PC-3 (cell line): ENCODE data around the gene ABRACL. TPM values are rescaled to one million over a fixed set of nuclear protein-coding genes. Genes with fewer than 3 reads are reported as not detected.

ENCODE experiments used
- ATAC-seq: fragments of 200-7000 bp; cut with Tn5 transposase; 2 replicates; pipeline ENCODE4 v1.9.1; 2020; ENCODE audit warnings: mild to moderate bottlenecking, moderate library complexity
- Bru-seq: library from RNA; stranded (reverse); fragments of 400-500 nt; gene quantifications from one replicate; lab custom pipeline; 2021; lab: Mats Ljungman, UMichigan
- BruChase-seq, 2 experiments: library from RNA; stranded (reverse); fragments of 400-500 nt; gene quantifications; one replicate each; lab custom pipeline; 2021; lab: Mats Ljungman, UMichigan
- BruUV-seq: library from RNA; stranded (reverse); fragments of 400-500 nt; replicated peaks from 2 replicates; lab custom pipeline; 2021; lab: Mats Ljungman, UMichigan
- CTCF ChIA-PET: fragments of 300-600 bp; sonication (Branson Sonifier 250); formaldehyde crosslinking; loops from one replicate; lab custom pipeline; 2022; ENCODE audit warnings: antibody characterized with exemption; lab: Charles Lee
- POLR2A ChIA-PET: fragments of 300-600 bp; sonication (Branson Sonifier 250); formaldehyde crosslinking; loops from one replicate; lab custom pipeline; 2022; ENCODE audit warnings: antibody characterized with exemption; ENCODE audit not compliant: unreplicated experiment; lab: Charles Lee
- DNase-seq: peaks from one replicate; pipeline ENCODE4 v3.0.0-alpha.2; 2015
- H2AFZ ChIP-seq: fragments of 300-600 bp; sonication (generic); 2 replicates; pipeline ENCODE4 v1.6.0; 2016; ENCODE audit warnings: antibody characterized with exemption, low read length
- H3F3A ChIP-seq: fragments of 300-600 bp; sonication (generic); one replicate; pipeline ENCODE4 v1.6.0; 2017; ENCODE audit warnings: antibody characterized with exemption, low read length, control low read depth, mild to moderate bottlenecking; ENCODE audit not compliant: unreplicated experiment
- H3K27ac ChIP-seq: fragments of 300-600 bp; sonication (generic); 2 replicates; pipeline ENCODE4 v1.5.1; 2016; ENCODE audit warnings: mild to moderate bottlenecking, low read length
- H3K27me3 ChIP-seq: fragments of 300-600 bp; sonication (generic); 2 replicates; pipeline ENCODE4 v1.6.1; 2016; ENCODE audit warnings: low read length, mixed read lengths
- H3K36me3 ChIP-seq: fragments of 300-600 bp; sonication (generic); 2 replicates; pipeline ENCODE4 v1.6.1; 2016; ENCODE audit warnings: low read depth, mixed run types, low read length, mixed read lengths
- H3K4me1 ChIP-seq: fragments of 300-600 bp; sonication (generic); 2 replicates; pipeline ENCODE4 v1.5.1; 2016; ENCODE audit warnings: low read length; ENCODE audit not compliant: insufficient read depth
- H3K4me2 ChIP-seq: fragments of 300-600 bp; sonication (generic); 2 replicates; pipeline ENCODE4 v1.6.0; 2016; ENCODE audit warnings: low read length
- H3K4me3 ChIP-seq: fragments of 300-600 bp; sonication (generic); 2 replicates; pipeline ENCODE4 v1.5.1; 2016; ENCODE audit warnings: mild to moderate bottlenecking, low read length, mixed read lengths
- H3K79me2 ChIP-seq: fragments of 300-600 bp; sonication (generic); 2 replicates; pipeline ENCODE4 v1.6.1; 2017; ENCODE audit warnings: low read length, mixed read lengths
- H3K9ac ChIP-seq: fragments of 300-600 bp; sonication (generic); 2 replicates; pipeline ENCODE4 v1.6.0; 2016; ENCODE audit warnings: mild to moderate bottlenecking, low read length
- H3K9me2 ChIP-seq: fragments of 300-600 bp; sonication (generic); replicated peaks from 2 replicates; pipeline ENCODE4 v1.6.1; 2016; ENCODE audit warnings: mixed run types, low read length, mixed read lengths
- H3K9me3 ChIP-seq: fragments of 300-600 bp; sonication (generic); 2 replicates; pipeline ENCODE4 v1.6.1; 2016; ENCODE audit warnings: low read length, mixed read lengths
- H4K20me1 ChIP-seq: fragments of 300-600 bp; sonication (generic); 2 replicates; pipeline ENCODE4 v1.6.1; 2016; ENCODE audit warnings: low read length, mixed read lengths
- CTCF ChIP-seq: fragments of 300-600 bp; sonication (generic); conservative IDR thresholded peaks from 2 replicates; pipeline ENCODE4 v1.5.1; 2017; ENCODE audit warnings: antibody characterized with exemption, low read depth, mild to moderate bottlenecking, low read length
- EZH2 ChIP-seq: fragments of 300-600 bp; sonication (generic); IDR thresholded peaks from one replicate; pipeline ENCODE4 v1.6.1; 2017; ENCODE audit warnings: antibody characterized with exemption, mild to moderate bottlenecking, low read length; ENCODE audit not compliant: unreplicated experiment
- EZH2phosphoT487 ChIP-seq: fragments of 300-600 bp; sonication (generic); IDR thresholded peaks from 2 replicates; pipeline ENCODE4 v1.6.1; 2018; ENCODE audit warnings: mild to moderate bottlenecking, antibody characterized with exemption, low read length, borderline replicate concordance
- intact Hi-C: fragments of 100-400 bp; cut with micrococcal nuclease; formaldehyde crosslinking; loops from 2 replicates; pipeline ENCODE4 v1.9.0; 2023
- long read RNA-seq: library from polyadenylated mRNA; unstranded; transcript quantifications from one replicate; pipeline ENCODE4 v2.0.0, GENCODE V29; 2021; ENCODE audit not compliant: unreplicated experiment
- total RNA-seq: library from RNA; depleted of rRNA; stranded (reverse); fragments of >200 nt; gene quantifications from 2 replicates; pipeline ENCODE4 v1.2.3, GENCODE V29; 2014; rRNA removed

Gene ABRACL, protein sequence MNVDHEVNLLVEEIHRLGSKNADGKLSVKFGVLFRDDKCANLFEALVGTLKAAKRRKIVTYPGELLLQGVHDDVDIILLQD
- 35.8 and 37.6 TPM in 2 replicates for total RNA-seq
- percentile 58 among the genes with signal in this experiment for Bru-seq, nascent RNA
- percentile 64 among the genes with signal in this experiment for BruChase-seq, experiment 1, labeled RNA remaining after a 6-hour chase
- percentile 47 among the genes with signal in this experiment for BruChase-seq, experiment 2, labeled RNA remaining after a 2-hour chase
- long read RNA-seq, transcript ABRACL-201 (3 exons, 845 nt), result major isoform, 7 of 11 reads
- long read RNA-seq, partial matches to known transcripts, result 4 of 11 reads
- long read RNA-seq, other reads (novel, unspliced or antisense), result 0 of 11 reads

DNA sequence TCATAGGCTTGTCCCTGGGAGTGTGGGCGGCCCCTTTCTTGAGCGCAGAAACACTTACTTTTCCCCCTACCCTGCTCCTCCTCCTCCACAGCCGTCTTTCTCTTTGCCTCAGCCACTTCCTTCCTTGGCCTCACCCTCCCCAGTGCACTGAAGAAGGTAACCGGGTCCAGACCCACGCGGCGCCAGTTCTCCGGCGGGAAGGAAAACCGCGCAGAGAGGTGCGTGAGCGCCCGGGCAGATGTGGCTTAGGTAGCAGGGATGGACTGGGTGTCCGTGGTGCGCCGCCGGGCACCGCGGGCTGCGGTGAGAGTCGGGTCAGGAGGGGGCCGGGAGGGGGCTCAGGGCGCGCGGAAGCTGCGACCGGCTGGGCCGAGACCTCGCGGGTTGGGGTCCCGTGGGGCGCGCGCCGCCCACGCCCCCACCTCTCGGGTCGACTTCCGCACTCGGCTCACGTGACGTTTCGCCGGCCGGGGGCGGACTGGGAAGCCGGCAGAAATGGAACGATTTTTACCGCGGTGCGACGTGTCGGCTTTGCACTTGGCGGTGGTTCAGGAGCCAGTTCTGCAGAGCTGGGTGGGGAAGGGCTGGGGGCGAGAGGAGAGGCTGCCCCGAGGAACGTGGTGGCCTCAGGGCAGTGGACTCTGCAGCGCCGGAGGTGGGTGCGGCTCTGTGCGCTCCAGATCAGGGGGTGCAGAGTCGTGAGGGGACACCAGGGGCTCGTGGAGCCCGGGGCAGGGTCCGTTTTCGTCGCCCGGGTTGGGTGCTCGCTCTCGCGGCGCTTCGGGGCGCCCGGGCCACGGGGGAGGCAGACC, at the start of gene ABRACL:
Gene ABRACL (plus strand): TSS at position 88 of the 812 bp plus-strand sequence. CDS start 5,416 bp downstream, outside the sequence.
- DNase-seq (peak; percentile 65), ATAC-seq (peak; percentile 90)
- H3K36me3 ChIP-seq, result no peaks in the 10 kb centered on the region
- intact Hi-C loops, result no loop called here
- H2AFZ ChIP-seq, result peak within 1 kb of the TSS; percentile 95
- no peak within 1 kb of the TSS for H3K27ac ChIP-seq
- no peaks in the 10 kb centered on the region for H3K9me2 ChIP-seq
- H4K20me1 ChIP-seq, result no peaks in the 10 kb centered on the region
- ChIA-PET CTCF (no interaction called here), POLR2A (no interaction called here)
- H3K4me1 ChIP-seq, result peaks cover 9% of the 10 kb centered on the region
- H3F3A ChIP-seq, result no peaks in the 10 kb centered on the region
- peak within 1 kb of the TSS; percentile 91 for H3K4me3 ChIP-seq
- H3K9me3 ChIP-seq, result no peaks in the 10 kb centered on the region
- H3K79me2 ChIP-seq, result peaks cover 42% of the 10 kb centered on the region
- H3K9ac ChIP-seq, result peak within 1 kb of the TSS; percentile 67
- H3K27me3 ChIP-seq, result no peaks in the 10 kb centered on the region
- BruUV-seq, result no TSS peak
- TF ChIP-seq EZH2 (no peak), CTCF (no peak), EZH2phosphoT487 (no peak)
- peak within 1 kb of the TSS; percentile 90 for H3K4me2 ChIP-seq

DNA sequence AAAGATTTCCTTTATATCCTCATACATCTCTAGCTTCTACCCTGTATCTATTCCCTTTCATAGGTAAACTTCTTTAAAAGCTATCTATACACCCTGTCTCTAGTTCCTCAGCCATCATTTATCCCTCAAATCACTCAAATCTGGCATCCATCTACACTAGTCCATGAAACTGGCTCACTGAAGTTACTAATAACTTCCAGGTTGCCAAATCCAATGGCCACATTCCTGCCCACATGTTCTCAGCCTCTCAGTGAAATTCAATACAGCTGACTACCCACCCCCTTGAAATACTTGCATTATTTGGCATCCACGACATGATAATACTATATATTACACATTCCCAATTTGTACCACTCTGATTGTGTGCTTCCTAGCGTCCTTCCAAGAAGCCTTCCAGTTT, 49.2 kb upstream of the ABRACL start:
- H3K27ac ChIP-seq, result no peak overlapping the region
- H3K27me3 ChIP-seq, result no peaks in the 10 kb centered on the region
- H3K4me3 ChIP-seq, result no peak overlapping the region
- no TSS peak for BruUV-seq
- peaks cover 9% of the 10 kb centered on the region for H3K4me1 ChIP-seq
- H3K9me3 ChIP-seq, result no peaks in the 10 kb centered on the region
- no peak for DNase-seq
- CTCF ChIA-PET, result no interaction called here
- H3K79me2 ChIP-seq, result peaks cover 99% of the 10 kb centered on the region
- ATAC-seq, result no peak
- H3F3A ChIP-seq, result no peaks in the 10 kb centered on the region
- no peak overlapping the region for H3K9ac ChIP-seq
- H3K4me2 ChIP-seq, result no peak overlapping the region
- POLR2A ChIA-PET, result no interaction called here
- no peak for TF ChIP-seq EZH2
- no peak for TF ChIP-seq EZH2phosphoT487
- TF ChIP-seq CTCF, result no peak
- intact Hi-C loops, result no loop called here
- H3K9me2 ChIP-seq, result no peaks in the 10 kb centered on the region
- H4K20me1 ChIP-seq, result peaks cover 11% of the 10 kb centered on the region; the same call in 1 of the 2 replicates
- H3K36me3 ChIP-seq, result no peaks in the 10 kb centered on the region
- no peak overlapping the region for H2AFZ ChIP-seq
